Endothelial cell of umbilical vein (primary cell): ENCODE data around the gene ATP6V0E2. TPM values are rescaled to one million over a fixed set of nuclear protein-coding genes. Genes with fewer than 3 reads are reported as not detected.

Experiments used
- BruUV-seq: library from RNA; stranded (reverse); fragments of 400-500 nt; replicated peaks from 2 replicates; lab custom pipeline; 2021; lab: Mats Ljungman, UMichigan
- CTCF ChIA-PET: fragments of 300-600, 350-600 bp; sonication (Branson Sonifier 250); formaldehyde crosslinking; loops from one replicate; lab custom pipeline; 2021; ENCODE audit warnings: antibody characterized with exemption, inconsistent platforms; lab: Charles Lee
- POLR2A ChIA-PET: fragments of 300-600, 350-600 bp; sonication (Branson Sonifier 250); formaldehyde crosslinking; loops from one replicate; lab custom pipeline; 2021; ENCODE audit warnings: antibody characterized with exemption, inconsistent platforms; lab: Charles Lee
- DNase-seq: peaks from one replicate; pipeline ENCODE4 v3.0.0-alpha.2; 2011; ENCODE audit warnings: low read depth, low spot score
- FAIRE-seq: peaks from 2 replicates; lab custom pipeline; 2011; peaks lifted over from hg19 to GRCh38; lab: Jason Lieb, UNC
- H2AFZ ChIP-seq: 2 replicates; pipeline ENCODE4 v1.6.0; 2012; ENCODE audit warnings: low read depth, low read length, control low read depth, inconsistent platforms
- H3K27ac ChIP-seq: 2 replicates; pipeline ENCODE4 v1.5.1; 2011; ENCODE audit warnings: low read depth, mild to moderate bottlenecking, control low read depth, low read length, moderate library complexity; ENCODE audit not compliant: insufficient read depth
- H3K27me3 ChIP-seq, 2 experiments: 2 replicates each; pipeline versions ENCODE4 v1.6.0 to v1.6.1; 2011; ENCODE audit warnings: low read length in 2 of 2, mixed read lengths in 1 of 2; ENCODE audit not compliant: control insufficient read depth in 2 of 2, insufficient read depth in 2 of 2
- H3K36me3 ChIP-seq, 2 experiments: 2 replicates in 1 of 2; 3 replicates in 1 of 2; pipeline ENCODE4 v1.5.1; 2011; ENCODE audit warnings: low read length in 2 of 2, mild to moderate bottlenecking in 1 of 2, moderate library complexity in 1 of 2; ENCODE audit not compliant: control insufficient read depth in 2 of 2, insufficient read depth in 2 of 2; ENCODE audit errors: extremely low read depth in 1 of 2
- H3K4me1 ChIP-seq: 3 replicates; pipeline ENCODE4 v1.5.1; 2011; ENCODE audit warnings: mild to moderate bottlenecking, low read length; ENCODE audit not compliant: control insufficient read depth, insufficient read depth; ENCODE audit errors: extremely low read depth
- H3K4me2 ChIP-seq: 2 replicates; pipeline ENCODE4 v1.6.1; 2011; ENCODE audit warnings: low read length, control low read depth, mixed read lengths; ENCODE audit not compliant: insufficient read depth
- H3K4me3 ChIP-seq, 3 experiments: fragments of 200-600 bp in 1 of 3; sonication (generic), shearing (Covaris generic) in 1 of 3; replicated peaks in 1 of 3; 2 replicates each; pipeline ENCODE4 v1.5.1; 2011 to 2016; ENCODE audit warnings: control low read depth in 3 of 3, low read length in 3 of 3, mild to moderate bottlenecking in 2 of 3, inconsistent platforms in 1 of 3, low read depth in 1 of 3, moderate library complexity in 1 of 3; ENCODE audit not compliant: insufficient read depth in 1 of 3
- H3K79me2 ChIP-seq: 2 replicates; pipeline ENCODE4 v1.6.0; 2012; ENCODE audit warnings: low read length, inconsistent platforms; ENCODE audit not compliant: control insufficient read depth, insufficient read depth
- H3K9ac ChIP-seq: replicated peaks from 2 replicates; pipeline ENCODE3; 2011; ENCODE audit warnings: low read length, control low read depth; ENCODE audit not compliant: insufficient read depth; ENCODE audit errors: extremely low read depth
- H3K9me1 ChIP-seq: replicated peaks from 3 replicates; pipeline ENCODE4 v1.6.0; 2011; ENCODE audit warnings: mild to moderate bottlenecking, low read length; ENCODE audit not compliant: control insufficient read depth, insufficient read depth; ENCODE audit errors: extremely low read depth
- H3K9me3 ChIP-seq: replicated peaks from 2 replicates; pipeline ENCODE4 v1.5.1; 2012; ENCODE audit warnings: low read length, inconsistent platforms; ENCODE audit not compliant: control insufficient read depth, insufficient read depth
- H4K20me1 ChIP-seq: replicated peaks from 2 replicates; pipeline ENCODE3; 2011; ENCODE audit warnings: mild to moderate bottlenecking, low read length; ENCODE audit not compliant: control insufficient read depth, insufficient read depth; ENCODE audit errors: extremely low read depth
- EZH2 ChIP-seq: IDR thresholded peaks from 2 replicates; pipeline ENCODE4 v1.6.1; 2012; ENCODE audit warnings: borderline replicate concordance, low read depth, mild to moderate bottlenecking, moderate library complexity, low read length, inconsistent platforms; ENCODE audit not compliant: severe bottlenecking
- FOS ChIP-seq: IDR thresholded peaks from 2 replicates; pipeline ENCODE4 v1.6.1; 2011; ENCODE audit warnings: mild to moderate bottlenecking, low read length, moderate library complexity, borderline replicate concordance; ENCODE audit not compliant: insufficient read depth
- GATA2 ChIP-seq: IDR thresholded peaks from 2 replicates; pipeline ENCODE4 v1.7.0; 2011; ENCODE audit warnings: low read depth, mild to moderate bottlenecking, moderate library complexity, mixed read lengths, low read length; ENCODE audit not compliant: insufficient read length, insufficient read depth
- JUN ChIP-seq: IDR thresholded peaks from 2 replicates; pipeline ENCODE4 v1.6.1; 2011; ENCODE audit warnings: borderline replicate concordance, low read depth; ENCODE audit not compliant: insufficient read length, insufficient read depth
- MYC ChIP-seq: IDR thresholded peaks from one replicate; pipeline ENCODE4 v1.6.1; 2011; ENCODE audit warnings: mild to moderate bottlenecking, low read depth, low read length
- POLR2A ChIP-seq: IDR thresholded peaks from 2 replicates; pipeline ENCODE4 v1.6.1; 2012; ENCODE audit warnings: low read depth, mild to moderate bottlenecking, control low read depth, low read length
- POLR2AphosphoS5 ChIP-seq: IDR thresholded peaks from 2 replicates; pipeline ENCODE4 v1.6.1; 2012; ENCODE audit warnings: low read depth, mild to moderate bottlenecking, control low read depth, low read length, moderate library complexity; ENCODE audit not compliant: insufficient read depth
- dilution Hi-C: fragments of 300-500 bp; cut with MboI; formaldehyde crosslinking; loops from one replicate; pipeline ENCODE4 v1.15.0; 2019; ENCODE audit warnings: low sequenced_read_pairs; ENCODE audit not compliant: extremely low pct_ligation_motif_present
- intact Hi-C: fragments of 100-400 bp; cut with micrococcal nuclease; formaldehyde crosslinking; loops from one replicate; pipeline ENCODE4 v1.10.0; 2022
- polyA plus RNA-seq, 4 experiments: library from polyadenylated mRNA; depleted of rRNA in 3 of 4; stranded (reverse) in 3 of 4; unstranded in 1 of 4; fragments of >200 nt; gene quantifications; 2 replicates each; pipeline versions ENCODE4 v1.2.1 to v1.2.3, GENCODE V29; 2011 to 2012; ENCODE audit warnings: missing spikeins in 1 of 4
- total RNA-seq: library from RNA; stranded (reverse); gene quantifications from 2 replicates; pipeline ENCODE4 v1.2.3, GENCODE V29; 2021
- TF ChIP-seq, protein P1 (sequence below): IDR thresholded peaks from 2 replicates; pipeline ENCODE4 v1.6.1; 2011; ENCODE audit not compliant: insufficient read depth, insufficient read length
- TF ChIP-seq, protein P2 (sequence below), 2 donors: IDR thresholded peaks; 1 replicate in 1 of 2; 2 replicates in 1 of 2; pipeline ENCODE4 v1.5.1; 2011; ENCODE audit warnings: low read length in 2 of 2, mild to moderate bottlenecking in 2 of 2, moderate library complexity in 2 of 2, control low read depth in 1 of 2, inconsistent platforms in 1 of 2, low read depth in 1 of 2; ENCODE audit not compliant: insufficient read depth in 1 of 2; ENCODE audit errors: extremely low read depth in 1 of 2

Gene ATP6V0E2
- total and polyA plus RNA-seq, 2 donors (not counting 3 experiments of a cell fraction or from before 2014, with no cell fraction given), result 27.8 to 36.8 TPM

DNA sequence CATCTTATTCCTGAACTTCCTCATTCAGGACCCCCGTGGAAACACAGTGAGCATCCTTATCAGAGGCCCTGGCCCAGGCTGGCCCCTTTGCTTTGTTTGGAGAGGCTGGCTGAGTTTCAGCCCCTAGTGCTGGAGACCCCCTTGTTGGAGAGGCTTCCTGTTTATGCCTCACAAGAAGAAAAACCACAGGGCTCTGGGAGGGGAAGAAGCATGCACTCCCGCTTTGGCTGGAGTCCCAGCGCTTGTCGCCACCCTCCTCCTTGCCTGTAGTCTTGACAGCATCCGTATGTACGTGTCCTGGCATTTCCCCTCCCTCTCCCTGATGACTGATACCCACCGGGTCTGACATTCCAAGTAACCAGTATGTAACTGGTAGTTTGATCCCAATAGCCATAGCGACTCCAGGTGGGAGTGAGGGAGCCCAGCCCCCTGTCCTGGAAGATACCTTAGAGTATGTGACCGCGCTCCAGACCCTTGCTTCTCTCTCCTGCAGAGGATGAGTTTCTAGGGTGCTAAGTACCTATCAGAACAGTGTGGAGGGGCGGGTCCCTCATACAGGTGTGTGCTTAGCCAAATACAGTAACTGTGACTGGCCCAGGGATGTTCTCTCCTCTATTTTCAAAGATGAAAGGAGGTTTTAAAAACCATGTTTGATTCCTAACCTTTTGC is 6.9 kb upstream of the ATP6V0E2 start:
- no peak for DNase-seq
- Histone ChIP-seq H3K9me1 (no peaks in the 10 kb centered on the region), H3K27ac (no peak overlapping the region), H2AFZ (no peak overlapping the region), H3K79me2 (no peaks in the 10 kb centered on the region), H3K9ac (no peak overlapping the region), H3K4me2 (no peak overlapping the region), H3K36me3 (peaks cover 0 to 2% of the 10 kb centered on the region in 2 experiments), H3K9me3 (no peaks in the 10 kb centered on the region), H3K27me3 (no peaks in the 10 kb centered on the region), H3K4me3 (no peak overlapping the region), H4K20me1 (no peaks in the 10 kb centered on the region), H3K4me1 (peaks cover 4% of the 10 kb centered on the region)
- dilution Hi-C loops (no loop called here), intact Hi-C loops (no loop called here)
- no TSS peak for BruUV-seq
- ChIA-PET CTCF (no interaction called here), POLR2A (no interaction called here)
- TF ChIP-seq FOS, result no peak
- no peak for FAIRE-seq

DNA sequence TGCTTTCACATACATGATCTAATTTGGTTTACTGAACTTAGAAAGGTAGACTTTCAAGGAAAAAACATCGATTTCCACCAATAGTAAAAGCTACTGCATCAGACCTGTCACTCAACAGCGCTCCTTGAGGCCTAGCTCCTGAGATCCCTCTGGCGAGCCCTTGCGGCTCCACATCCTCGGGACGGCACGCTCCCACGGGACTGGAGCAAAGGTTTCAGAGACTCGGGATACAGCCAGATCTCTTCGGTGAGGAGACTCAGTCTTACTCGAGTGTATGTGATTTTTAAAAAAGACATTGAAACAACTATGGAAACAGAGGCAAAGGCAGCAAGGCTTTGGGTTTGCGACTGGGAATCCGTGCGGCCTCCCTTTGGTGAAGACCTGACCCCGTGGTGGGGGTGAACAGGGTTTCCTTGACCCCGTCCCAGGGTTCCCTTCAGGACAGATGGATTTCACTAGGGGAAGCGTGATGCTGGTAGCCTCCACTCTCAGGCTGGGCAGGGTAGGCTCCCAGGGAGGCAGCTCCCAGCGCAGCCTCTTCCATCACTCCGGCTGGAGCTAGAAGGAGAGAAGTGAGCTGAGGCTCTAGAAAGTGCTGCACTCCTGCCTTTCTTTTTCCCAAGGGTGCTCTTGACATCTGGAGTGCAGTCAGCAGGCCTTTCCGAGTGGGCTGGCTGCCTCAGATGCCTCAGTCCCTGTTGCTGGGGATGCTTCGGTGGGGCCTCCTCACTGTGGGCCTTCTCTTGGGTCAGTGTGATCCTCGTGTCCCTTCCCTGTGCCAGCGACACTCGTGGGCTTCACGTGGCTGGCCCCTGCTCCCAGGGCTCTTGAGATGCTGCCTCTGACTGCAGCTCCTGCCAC is 5.8 kb upstream of the ATP6V0E2 start:
- intact Hi-C loops (no loop called here), dilution Hi-C loops (no loop called here)
- no peak overlapping the region for H3K27ac ChIP-seq
- peaks cover 0 to 2% of the 10 kb centered on the region in 2 experiments for H3K36me3 ChIP-seq
- peaks cover 9% of the 10 kb centered on the region for H3K4me1 ChIP-seq
- no peaks in the 10 kb centered on the region for H3K9me3 ChIP-seq
- no TSS peak for BruUV-seq
- H3K9me1 ChIP-seq, result no peaks in the 10 kb centered on the region
- DNase-seq (no peak), FAIRE-seq (no peak)
- H3K4me2 ChIP-seq, result no peak overlapping the region
- H3K4me3 ChIP-seq, result no peak overlapping the region
- H2AFZ ChIP-seq, result no peak overlapping the region
- H3K79me2 ChIP-seq, result no peaks in the 10 kb centered on the region
- H3K9ac ChIP-seq, result no peak overlapping the region
- ChIA-PET POLR2A (no interaction called here), CTCF (interaction anchor here (0.9 kb wide), 1 partner anchor 19 kb away, joined by 4 read pairs; no protein-coding TSS in a partner anchor)
- no peaks in the 10 kb centered on the region for H3K27me3 ChIP-seq
- no peak for TF ChIP-seq POLR2AphosphoS5
- TF ChIP-seq, protein P1, sequence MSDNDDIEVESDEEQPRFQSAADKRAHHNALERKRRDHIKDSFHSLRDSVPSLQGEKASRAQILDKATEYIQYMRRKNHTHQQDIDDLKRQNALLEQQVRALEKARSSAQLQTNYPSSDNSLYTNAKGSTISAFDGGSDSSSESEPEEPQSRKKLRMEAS, result no peak
- no peak for TF ChIP-seq JUN
- TF ChIP-seq GATA2, result no peak
- TF ChIP-seq EZH2, result no peak
- no peak for TF ChIP-seq FOS
- no peak for TF ChIP-seq MYC
- TF ChIP-seq, protein P2, sequence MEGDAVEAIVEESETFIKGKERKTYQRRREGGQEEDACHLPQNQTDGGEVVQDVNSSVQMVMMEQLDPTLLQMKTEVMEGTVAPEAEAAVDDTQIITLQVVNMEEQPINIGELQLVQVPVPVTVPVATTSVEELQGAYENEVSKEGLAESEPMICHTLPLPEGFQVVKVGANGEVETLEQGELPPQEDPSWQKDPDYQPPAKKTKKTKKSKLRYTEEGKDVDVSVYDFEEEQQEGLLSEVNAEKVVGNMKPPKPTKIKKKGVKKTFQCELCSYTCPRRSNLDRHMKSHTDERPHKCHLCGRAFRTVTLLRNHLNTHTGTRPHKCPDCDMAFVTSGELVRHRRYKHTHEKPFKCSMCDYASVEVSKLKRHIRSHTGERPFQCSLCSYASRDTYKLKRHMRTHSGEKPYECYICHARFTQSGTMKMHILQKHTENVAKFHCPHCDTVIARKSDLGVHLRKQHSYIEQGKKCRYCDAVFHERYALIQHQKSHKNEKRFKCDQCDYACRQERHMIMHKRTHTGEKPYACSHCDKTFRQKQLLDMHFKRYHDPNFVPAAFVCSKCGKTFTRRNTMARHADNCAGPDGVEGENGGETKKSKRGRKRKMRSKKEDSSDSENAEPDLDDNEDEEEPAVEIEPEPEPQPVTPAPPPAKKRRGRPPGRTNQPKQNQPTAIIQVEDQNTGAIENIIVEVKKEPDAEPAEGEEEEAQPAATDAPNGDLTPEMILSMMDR (IDR thresholded peaks at IDR 0.05; ENCODE audit: extremely low read depth in 1 of 2, insufficient read depth in 1 of 2, low read depth in 1 of 2, low read length in 2 of 2), result no peak
- TF ChIP-seq POLR2A, result no peak
- no peaks in the 10 kb centered on the region for H4K20me1 ChIP-seq
